NCI-H226 (cell line): ENCODE measurements around the gene PTPRT.

Experiments
- DNase-seq: peaks from one replicate; pipeline ENCODE4 v3.0.0-alpha.2; 2015

PTPRT gene

GRCh38 chr20:43096126-43096930, 93.4 kb downstream of the PTPRT start:
- DNase-seq: no peak

GRCh38 chr20:43095034-43095433, 94.7 kb downstream of the PTPRT start:
- DNase-seq: no peak

- no peak for DNase-seq
Measured at GRCh38 chr20:43092386-43093088, 97.2 kb downstream of the PTPRT start.

GRCh38 chr20:43068482-43068881, 121.2 kb downstream of the PTPRT start:
- DNase-seq: no peak

- no peak for DNase-seq
Measured at GRCh38 chr20:43066125-43066524, 123.6 kb downstream of the PTPRT start.

GRCh38 chr20:43065299-43065698, 124.4 kb downstream of the PTPRT start:
- DNase-seq: no peak

- no peak for DNase-seq
Measured at GRCh38 chr20:43058077-43058476, 131.6 kb downstream of the PTPRT start.

GRCh38 chr20:43057317-43057716, 132.4 kb downstream of the PTPRT start:
- DNase-seq: no peak

GRCh38 chr20:43055181-43055884, 134.4 kb downstream of the PTPRT start:
- no peak for DNase-seq

GRCh38 chr20:43052532-43052931, 137.2 kb downstream of the PTPRT start:
- DNase-seq: no peak

- no peak for DNase-seq
Measured at GRCh38 chr20:43046966-43047365, 142.7 kb downstream of the PTPRT start.

- no peak for DNase-seq
Measured at GRCh38 chr20:43043887-43044286, 145.8 kb downstream of the PTPRT start.

- no peak for DNase-seq
Measured at GRCh38 chr20:43040427-43040826, 149.3 kb downstream of the PTPRT start.

- DNase-seq: no peak
Measured at GRCh38 chr20:43037605-43038309, 151.9 kb downstream of the PTPRT start.

- no peak for DNase-seq
Measured at GRCh38 chr20:43034981-43035724, 154.6 kb downstream of the PTPRT start.

- DNase-seq: no peak
Measured at GRCh38 chr20:43032459-43032858, 157.2 kb downstream of the PTPRT start.

- no peak for DNase-seq
Measured at GRCh38 chr20:43029176-43029575, 160.5 kb downstream of the PTPRT start.

GRCh38 chr20:43028470-43028869, 161.2 kb downstream of the PTPRT start:
- DNase-seq: no peak

GRCh38 chr20:43023836-43024235, 165.9 kb downstream of the PTPRT start:
- no peak for DNase-seq

GRCh38 chr20:43022568-43022967, 167.1 kb downstream of the PTPRT start:
- DNase-seq: no peak

- no peak for DNase-seq
Measured at GRCh38 chr20:43022081-43022480, 167.6 kb downstream of the PTPRT start.
